ENCODE data around the gene FOXK1.

Gene FOXK1

DNA sequence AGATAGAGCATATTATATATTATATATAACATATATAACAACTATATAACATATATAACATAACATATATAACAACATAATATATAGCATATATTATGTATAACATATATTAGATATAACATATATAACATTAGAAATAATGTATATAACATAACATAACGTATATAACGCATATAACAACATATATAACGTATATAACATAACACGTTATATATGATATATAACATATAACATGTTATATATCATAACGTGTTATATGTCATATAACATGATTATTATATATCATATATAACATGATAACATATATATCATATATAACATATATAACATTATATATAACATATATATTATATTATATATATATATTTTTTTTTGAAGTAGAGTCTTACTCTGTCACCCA, 97.0 kb downstream of the FOXK1 start:
- Histone ChIP-seq H3K79me1 (ENCODE audit: low read length) (peaks cover 14% of the 10 kb centered on the region), H3K4ac (ENCODE audit: low read depth, low read length) (no peak overlapping the region), H2BK120ac (ENCODE audit: low read depth, low read length) (no peak overlapping the region), H3K4me2 (ENCODE audit: low read length) (no peak overlapping the region), H4K8ac (ENCODE audit: low read depth, low read length) (no peak overlapping the region), H3K9ac (ENCODE audit: low read length) (no peak overlapping the region), H3K23ac (ENCODE audit: low read length) (no peak overlapping the region), H3K79me2 (ENCODE audit: control insufficient read depth, insufficient read depth, low read length) (peaks cover 9% of the 10 kb centered on the region), H3K36me3 (ENCODE audit: control insufficient read depth, insufficient read depth, low read length) (no peaks in the 10 kb centered on the region), H3K56ac (ENCODE audit: low read length) (no peak overlapping the region), H3K27me3 (ENCODE audit: insufficient read depth, low read length, poor library complexity) (no peaks in the 10 kb centered on the region), H4K5ac (ENCODE audit: low read length) (no peak overlapping the region), H2BK5ac (ENCODE audit: low read length) (no peak overlapping the region), H3K4me3 (ENCODE audit: low read length) (no peak overlapping the region), H2AK5ac (ENCODE audit: low read length) (no peak overlapping the region), H3K4me1 (ENCODE audit: control insufficient read depth, low read depth, low read length) (no peaks in the 10 kb centered on the region), H3K18ac (ENCODE audit: low read length) (no peak overlapping the region), H3K27ac (ENCODE audit: low read depth, low read length) (no peak overlapping the region), H2BK15ac (replicated peaks; ENCODE audit: low read depth) (no peak overlapping the region)
- no peak for DNase-seq
- WGBS (ENCODE audit: extremely low coverage, insufficient coverage, low lambda C conversion rate): 100% methylated on average over 4 of the region's 5 CpGs

DNA sequence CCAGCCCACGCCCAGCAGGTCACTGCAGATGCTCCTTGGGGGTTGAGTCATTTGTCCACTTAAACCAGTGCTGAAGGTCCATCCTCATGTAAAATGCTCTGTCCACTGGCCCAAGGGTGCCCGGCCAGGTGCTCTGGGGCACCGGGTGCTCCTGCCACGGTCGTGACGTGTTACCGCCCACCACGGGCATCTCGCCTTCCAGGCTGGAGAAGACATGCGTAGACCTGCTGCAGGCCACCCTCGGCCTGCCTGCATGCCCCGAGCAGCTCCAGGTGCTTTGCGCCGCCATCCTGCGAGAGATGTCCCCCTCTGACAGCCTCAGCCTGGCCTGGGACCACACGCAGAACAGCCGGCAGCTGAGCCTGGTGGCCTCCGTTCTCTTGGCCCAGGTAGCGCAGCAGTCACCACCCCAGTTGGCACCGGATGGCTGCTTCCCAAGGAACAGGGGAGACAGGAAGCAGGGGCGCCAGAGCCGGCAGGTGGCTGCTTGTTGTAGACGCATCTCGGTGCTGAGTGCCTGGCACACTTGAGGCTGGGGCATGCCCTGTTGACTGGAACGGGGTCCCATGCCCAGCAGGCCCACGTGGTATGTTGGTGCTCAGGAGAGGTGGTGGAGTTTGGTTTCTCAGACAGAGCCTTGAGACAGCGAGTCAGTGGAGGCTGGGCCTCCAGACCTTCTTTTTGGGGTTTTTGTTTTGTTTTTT, 99.4 kb downstream of the FOXK1 start:
- H3K18ac ChIP-seq (ENCODE audit: low read length): no peak overlapping the region
- no peak overlapping the region for H2AK5ac ChIP-seq (ENCODE audit: low read length)
- H3K27ac ChIP-seq (ENCODE audit: low read depth, low read length): no peak overlapping the region
- no peaks in the 10 kb centered on the region for H3K27me3 ChIP-seq (ENCODE audit: insufficient read depth, low read length, poor library complexity)
- no peak overlapping the region for H4K5ac ChIP-seq (ENCODE audit: low read length)
- H3K4me3 ChIP-seq (ENCODE audit: low read length): no peak overlapping the region
- H3K9ac ChIP-seq (ENCODE audit: low read length): no peak overlapping the region
- no peak overlapping the region for H2BK15ac ChIP-seq (replicated peaks; ENCODE audit: low read depth)
- H3K36me3 ChIP-seq (ENCODE audit: control insufficient read depth, insufficient read depth, low read length): no peaks in the 10 kb centered on the region
- H2BK120ac ChIP-seq (ENCODE audit: low read depth, low read length): no peak overlapping the region
- no CpG with 5 or more reads among the region's 27 CpGs for WGBS (ENCODE audit: extremely low coverage, insufficient coverage, low lambda C conversion rate)
- H3K4me1 ChIP-seq (ENCODE audit: control insufficient read depth, low read depth, low read length): no peaks in the 10 kb centered on the region
- no peak overlapping the region for H2BK5ac ChIP-seq (ENCODE audit: low read length)
- H3K79me1 ChIP-seq (ENCODE audit: low read length): peaks cover 8% of the 10 kb centered on the region
- no peak overlapping the region for H3K4me2 ChIP-seq (ENCODE audit: low read length)
- H3K56ac ChIP-seq (ENCODE audit: low read length): no peak overlapping the region
- DNase-seq: no peak
- H3K4ac ChIP-seq (ENCODE audit: low read depth, low read length): no peak overlapping the region
- H4K8ac ChIP-seq (ENCODE audit: low read depth, low read length): no peak overlapping the region
- H3K79me2 ChIP-seq (ENCODE audit: control insufficient read depth, insufficient read depth, low read length): peaks cover 3% of the 10 kb centered on the region
- no peak overlapping the region for H3K23ac ChIP-seq (ENCODE audit: low read length)

DNA sequence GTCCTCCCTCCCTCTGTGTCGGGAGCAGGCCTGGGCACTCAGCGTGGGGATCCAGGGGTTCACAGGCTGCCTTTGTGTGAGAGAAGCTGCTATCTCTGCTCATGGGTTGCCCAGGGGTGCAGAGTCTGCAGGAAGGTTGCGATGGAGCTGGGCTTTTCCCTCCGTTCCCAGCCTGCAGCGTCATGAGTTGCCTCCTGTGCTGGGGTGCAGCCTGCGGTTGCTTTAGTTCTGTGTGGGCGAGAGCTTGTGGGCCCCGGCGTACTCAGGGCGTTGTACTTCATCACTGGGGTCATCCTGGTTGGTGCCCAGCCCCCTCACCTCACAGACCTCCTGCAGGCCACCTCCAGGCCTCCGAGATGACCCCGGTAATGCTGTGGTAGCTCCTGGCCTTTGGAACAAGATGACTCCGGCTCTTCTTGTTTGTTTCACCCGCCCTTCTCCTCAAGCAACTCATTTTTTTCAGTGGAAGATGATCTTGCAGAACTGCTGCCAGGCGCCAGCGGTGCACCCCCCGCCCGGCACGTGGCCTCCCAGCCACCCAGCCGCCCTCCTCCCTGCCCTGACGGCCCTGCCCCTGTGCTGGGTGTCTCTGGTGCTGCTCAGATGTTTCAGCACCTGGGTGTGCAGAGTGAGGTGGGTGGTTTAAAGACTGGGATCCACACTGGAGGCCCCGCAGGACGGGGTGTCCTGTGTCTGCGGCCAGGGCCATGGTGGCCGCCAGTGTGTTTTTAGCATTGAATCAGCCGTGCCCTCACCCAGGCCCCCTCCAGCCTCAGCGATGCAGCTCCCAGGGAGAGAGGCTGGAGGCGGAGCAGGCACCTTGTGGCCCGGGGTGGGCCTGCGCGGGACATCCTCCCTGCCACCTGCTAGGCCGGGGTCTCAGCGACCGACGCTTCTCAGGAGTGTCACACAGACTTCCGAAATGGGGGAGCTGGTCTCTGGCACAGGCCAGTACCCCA, 100.5 kb downstream of the FOXK1 start:
- no CpG with 5 or more reads among the region's 36 CpGs for WGBS (ENCODE audit: extremely low coverage, insufficient coverage, low lambda C conversion rate)
- H3K36me3 ChIP-seq (ENCODE audit: control insufficient read depth, insufficient read depth, low read length): no peaks in the 10 kb centered on the region

DNA sequence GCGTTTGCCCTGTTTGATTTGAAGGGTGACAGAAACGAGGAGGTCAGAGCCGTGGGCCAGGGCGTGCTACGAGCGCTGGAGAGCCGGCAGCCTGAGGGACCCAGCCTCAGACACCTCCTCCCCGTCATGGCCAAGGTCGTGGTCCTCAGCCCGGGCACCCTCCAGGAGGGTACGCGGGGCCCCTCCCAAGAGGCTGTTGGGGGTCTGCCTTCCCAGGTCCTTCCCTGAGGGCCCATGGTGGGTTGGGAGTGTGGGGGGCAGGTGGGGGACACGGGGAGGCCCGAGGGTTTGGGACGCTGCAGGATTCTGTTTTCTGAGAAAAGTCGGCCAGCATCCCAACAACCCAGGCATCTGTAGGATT, 101.2 kb downstream of the FOXK1 start:
- Histone ChIP-seq H3K79me1 (ENCODE audit: low read length) (peaks cover 2% of the 10 kb centered on the region), H3K4me2 (ENCODE audit: low read length) (no peak overlapping the region), H3K36me3 (ENCODE audit: control insufficient read depth, insufficient read depth, low read length) (no peaks in the 10 kb centered on the region), H4K8ac (ENCODE audit: low read depth, low read length) (no peak overlapping the region), H4K5ac (ENCODE audit: low read length) (no peak overlapping the region), H3K27me3 (ENCODE audit: insufficient read depth, low read length, poor library complexity) (no peaks in the 10 kb centered on the region), H3K9ac (ENCODE audit: low read length) (no peak overlapping the region), H2BK5ac (ENCODE audit: low read length) (no peak overlapping the region), H3K18ac (ENCODE audit: low read length) (no peak overlapping the region), H3K4ac (ENCODE audit: low read depth, low read length) (no peak overlapping the region), H2BK15ac (replicated peaks; ENCODE audit: low read depth) (no peak overlapping the region), H2AK5ac (ENCODE audit: low read length) (no peak overlapping the region), H3K27ac (ENCODE audit: low read depth, low read length) (no peak overlapping the region), H3K4me3 (ENCODE audit: low read length) (no peak overlapping the region), H3K56ac (ENCODE audit: low read length) (no peak overlapping the region), H3K79me2 (ENCODE audit: control insufficient read depth, insufficient read depth, low read length) (no peaks in the 10 kb centered on the region), H2BK120ac (ENCODE audit: low read depth, low read length) (no peak overlapping the region), H3K4me1 (ENCODE audit: control insufficient read depth, low read depth, low read length) (no peaks in the 10 kb centered on the region), H3K23ac (ENCODE audit: low read length) (no peak overlapping the region)
- DNase-seq: no peak
- no CpG with 5 or more reads among the region's 16 CpGs for WGBS (ENCODE audit: extremely low coverage, insufficient coverage, low lambda C conversion rate)

More for the DNA sequence above, 100.5 kb downstream of the FOXK1 start:
- no peak overlapping the region for H2AK5ac ChIP-seq (ENCODE audit: low read length)
- no peak overlapping the region for H3K18ac ChIP-seq (ENCODE audit: low read length)
- no peak overlapping the region for H3K4me2 ChIP-seq (ENCODE audit: low read length)
- no peaks in the 10 kb centered on the region for H3K27me3 ChIP-seq (ENCODE audit: insufficient read depth, low read length, poor library complexity)
- no peak for DNase-seq
- no peaks in the 10 kb centered on the region for H3K4me1 ChIP-seq (ENCODE audit: control insufficient read depth, low read depth, low read length)
- no peak overlapping the region for H4K8ac ChIP-seq (ENCODE audit: low read depth, low read length)
- H3K4ac ChIP-seq (ENCODE audit: low read depth, low read length): no peak overlapping the region
- H3K23ac ChIP-seq (ENCODE audit: low read length): no peak overlapping the region
- no peak overlapping the region for H2BK15ac ChIP-seq (replicated peaks; ENCODE audit: low read depth)
- H3K79me1 ChIP-seq (ENCODE audit: low read length): peaks cover 6% of the 10 kb centered on the region
- no peak overlapping the region for H2BK120ac ChIP-seq (ENCODE audit: low read depth, low read length)
- H3K79me2 ChIP-seq (ENCODE audit: control insufficient read depth, insufficient read depth, low read length): no peaks in the 10 kb centered on the region
- H3K9ac ChIP-seq (ENCODE audit: low read length): no peak overlapping the region
- no peak overlapping the region for H3K4me3 ChIP-seq (ENCODE audit: low read length)
- H4K5ac ChIP-seq (ENCODE audit: low read length): no peak overlapping the region
- H3K56ac ChIP-seq (ENCODE audit: low read length): no peak overlapping the region
- H3K27ac ChIP-seq (ENCODE audit: low read depth, low read length): no peak overlapping the region
- H2BK5ac ChIP-seq (ENCODE audit: low read length): no peak overlapping the region

DNA sequence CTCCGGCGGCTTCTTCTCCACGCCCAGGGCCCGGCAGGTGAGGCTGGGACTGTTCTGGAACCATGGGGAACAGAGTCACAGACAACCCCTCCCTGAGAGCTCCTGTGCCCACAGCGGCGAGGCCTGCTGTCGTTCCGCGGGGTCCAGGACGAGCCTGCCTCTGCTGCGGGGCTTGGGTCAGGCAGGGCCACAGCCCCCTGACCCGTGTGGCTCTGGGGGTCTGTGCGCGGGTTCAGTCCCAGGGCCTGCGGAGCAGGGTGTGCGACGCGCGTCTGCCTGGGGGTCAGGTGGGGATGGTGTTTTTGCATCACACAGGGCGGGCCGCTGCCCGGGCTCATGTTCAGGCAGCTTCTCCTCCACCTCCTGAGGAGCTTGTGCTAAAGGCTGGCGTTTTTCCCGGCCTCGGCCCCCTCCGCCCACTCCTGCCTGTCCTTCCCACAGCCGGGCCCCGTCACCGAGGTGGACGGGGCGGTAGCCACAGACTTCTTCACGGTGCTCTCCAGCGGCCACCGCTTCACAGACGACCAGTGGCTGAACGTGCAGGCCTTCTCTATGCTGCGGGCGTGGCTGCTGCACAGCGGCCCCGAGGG, 101.8 kb downstream of the FOXK1 start:
- Histone ChIP-seq H3K18ac (ENCODE audit: low read length) (no peak overlapping the region), H4K8ac (ENCODE audit: low read depth, low read length) (no peak overlapping the region), H3K27ac (ENCODE audit: low read depth, low read length) (no peak overlapping the region), H3K79me2 (ENCODE audit: control insufficient read depth, insufficient read depth, low read length) (no peaks in the 10 kb centered on the region), H3K27me3 (ENCODE audit: insufficient read depth, low read length, poor library complexity) (no peaks in the 10 kb centered on the region), H3K23ac (ENCODE audit: low read length) (no peak overlapping the region), H3K56ac (ENCODE audit: low read length) (no peak overlapping the region), H3K4ac (ENCODE audit: low read depth, low read length) (no peak overlapping the region), H3K4me3 (ENCODE audit: low read length) (no peak overlapping the region), H3K79me1 (ENCODE audit: low read length) (no peaks in the 10 kb centered on the region), H3K4me2 (ENCODE audit: low read length) (no peak overlapping the region), H2AK5ac (ENCODE audit: low read length) (no peak overlapping the region), H2BK5ac (ENCODE audit: low read length) (no peak overlapping the region), H4K5ac (ENCODE audit: low read length) (no peak overlapping the region), H3K4me1 (ENCODE audit: control insufficient read depth, low read depth, low read length) (no peaks in the 10 kb centered on the region), H2BK120ac (ENCODE audit: low read depth, low read length) (no peak overlapping the region), H3K9ac (ENCODE audit: low read length) (no peak overlapping the region), H2BK15ac (replicated peaks; ENCODE audit: low read depth) (no peak overlapping the region), H3K36me3 (ENCODE audit: control insufficient read depth, insufficient read depth, low read length) (no peaks in the 10 kb centered on the region)
- DNase-seq: no peak
- no CpG with 5 or more reads among the region's 40 CpGs for WGBS (ENCODE audit: extremely low coverage, insufficient coverage, low lambda C conversion rate)

Measured in mesendoderm (in vitro differentiated cells).